MM.1S (cell line): ENCODE results near the gene LRRC3B.

ENCODE experiments used
- DNase-seq: peaks from one replicate; pipeline ENCODE4 v3.0.0-alpha.2; 2015
- H2AFZ ChIP-seq: fragments of 300-600 bp; sonication (generic); 2 replicates; pipeline ENCODE4 v1.6.0; 2016; ENCODE audit warnings: antibody characterized with exemption, low read length
- H3F3A ChIP-seq: fragments of 300-600 bp; sonication (generic); 2 replicates; pipeline ENCODE4 v1.6.1; 2016; ENCODE audit warnings: mild to moderate bottlenecking, antibody characterized with exemption, low read length, moderate library complexity, mixed read lengths; ENCODE audit not compliant: insufficient read depth
- H3K27ac ChIP-seq: fragments of 300-600 bp; sonication (generic); 2 replicates; pipeline ENCODE4 v1.5.1; 2016; ENCODE audit warnings: mild to moderate bottlenecking, low read length
- H3K27me3 ChIP-seq: fragments of 300-600 bp; sonication (generic); replicated peaks from 2 replicates; pipeline ENCODE4 v1.6.0; 2016; ENCODE audit warnings: low read length; ENCODE audit not compliant: insufficient read depth
- H3K36me3 ChIP-seq: fragments of 300-600 bp; sonication (generic); replicated peaks from 2 replicates; pipeline ENCODE4 v1.6.1; 2016; ENCODE audit warnings: mild to moderate bottlenecking, low read length, mixed read lengths; ENCODE audit not compliant: insufficient read depth
- H3K4me1 ChIP-seq: fragments of 300-600 bp; sonication (generic); 2 replicates; pipeline ENCODE4 v1.6.1; 2016; ENCODE audit warnings: low read length, mixed read lengths
- H3K4me2 ChIP-seq: fragments of 300-600 bp; sonication (generic); 2 replicates; pipeline ENCODE4 v1.6.0; 2016; ENCODE audit warnings: low read depth, low read length
- H3K4me3 ChIP-seq: fragments of 300-600 bp; sonication (generic); 2 replicates; pipeline ENCODE4 v1.5.1; 2016; ENCODE audit warnings: low read length, mixed read lengths
- H3K79me2 ChIP-seq: fragments of 300-600 bp; sonication (generic); 2 replicates; pipeline ENCODE4 v1.6.1; 2016; ENCODE audit warnings: mixed run types, low read length, mixed read lengths
- H3K9ac ChIP-seq: fragments of 300-600 bp; sonication (generic); 2 replicates; pipeline ENCODE4 v1.6.1; 2016; ENCODE audit warnings: low read length, mixed read lengths
- H3K9me2 ChIP-seq: fragments of 300-600 bp; sonication (generic); replicated peaks from 2 replicates; pipeline ENCODE4 v1.6.1; 2016; ENCODE audit warnings: mild to moderate bottlenecking, low read length, mixed read lengths; ENCODE audit not compliant: insufficient read depth
- H3K9me3 ChIP-seq: fragments of 300-600 bp; sonication (generic); replicated peaks from 2 replicates; pipeline ENCODE4 v1.6.1; 2016; ENCODE audit warnings: mild to moderate bottlenecking, low read length, mixed read lengths; ENCODE audit not compliant: insufficient read depth
- H4K20me1 ChIP-seq: fragments of 300-600 bp; sonication (generic); 2 replicates; pipeline ENCODE4 v1.6.1; 2016; ENCODE audit warnings: mild to moderate bottlenecking, low read length, moderate library complexity, mixed read lengths; ENCODE audit not compliant: insufficient read depth
- EZH2 ChIP-seq: fragments of 300-600 bp; sonication (generic); optimal IDR thresholded peaks from 2 replicates; pipeline ENCODE3; 2017; ENCODE audit warnings: low read depth, mild to moderate bottlenecking, antibody characterized with exemption, low read length, mixed read lengths
- EZH2phosphoT487 ChIP-seq: fragments of 300-600 bp; sonication (generic); IDR thresholded peaks from 2 replicates; pipeline ENCODE4 v1.6.1; 2018; ENCODE audit warnings: antibody characterized with exemption, low read length
- TF ChIP-seq, protein P1 (sequence below): fragments of 300-600 bp; sonication (generic); IDR thresholded peaks from 2 replicates; pipeline ENCODE4 v1.5.1; 2016; ENCODE audit warnings: antibody characterized with exemption, low read length, mixed read lengths

The LRRC3B gene

DNA sequence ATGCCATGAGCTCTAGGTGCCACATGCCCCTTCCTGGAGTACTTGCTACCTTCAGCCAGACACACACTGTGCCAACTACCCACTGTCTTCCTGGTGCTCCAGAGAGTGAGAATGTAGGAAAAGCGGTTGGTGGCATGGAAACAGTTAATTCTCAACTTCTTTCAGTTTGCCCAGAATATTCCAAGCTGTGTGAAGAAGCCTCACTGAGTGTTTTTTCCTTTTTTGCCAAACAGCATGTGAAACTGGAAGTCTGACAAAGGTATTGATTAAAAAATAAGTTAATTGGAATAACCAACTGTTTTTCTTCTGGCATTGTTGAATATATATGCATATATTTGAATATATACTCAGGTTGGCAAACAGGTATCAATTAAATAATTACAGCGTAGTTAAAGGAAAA lies 52.8 kb downstream of the LRRC3B start:
- Histone ChIP-seq H3K4me3 (no peak overlapping the region), H3K9me2 (no peaks in the 10 kb centered on the region), H3K4me2 (no peak overlapping the region), H4K20me1 (no peaks in the 10 kb centered on the region; the same call in 1 of the 2 replicates), H3K79me2 (no peaks in the 10 kb centered on the region), H3K4me1 (no peaks in the 10 kb centered on the region), H3K36me3 (no peaks in the 10 kb centered on the region), H3F3A (no peaks in the 10 kb centered on the region), H2AFZ (no peak overlapping the region), H3K9ac (no peak overlapping the region), H3K27ac (no peak overlapping the region), H3K9me3 (no peaks in the 10 kb centered on the region), H3K27me3 (no peaks in the 10 kb centered on the region)
- no peak for TF ChIP-seq EZH2
- no peak for DNase-seq

DNA sequence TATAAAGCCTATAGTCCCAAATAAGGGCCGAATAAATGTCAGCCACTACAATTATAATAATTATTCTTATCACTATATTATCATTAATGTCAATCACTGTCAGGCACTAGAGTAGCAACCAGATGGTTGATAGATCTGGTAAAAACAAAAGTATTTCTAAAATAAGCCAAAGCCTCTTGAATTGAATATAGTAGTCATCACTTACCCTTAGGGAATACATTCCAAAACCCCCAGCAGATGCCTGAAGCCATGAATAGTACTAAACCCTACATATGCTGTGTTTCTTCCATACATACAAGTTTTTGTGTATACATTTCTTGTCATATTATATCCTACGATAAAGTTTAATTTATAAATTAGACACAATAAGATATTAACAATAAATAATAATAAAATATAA lies 59.1 kb downstream of the LRRC3B start:
- no peak for DNase-seq
- H3K4me1 ChIP-seq, result no peaks in the 10 kb centered on the region
- no peak overlapping the region for H2AFZ ChIP-seq
- no peaks in the 10 kb centered on the region for H3F3A ChIP-seq
- H3K4me3 ChIP-seq, result no peak overlapping the region
- H3K79me2 ChIP-seq, result no peaks in the 10 kb centered on the region
- H3K9me2 ChIP-seq, result no peaks in the 10 kb centered on the region
- H3K4me2 ChIP-seq, result no peak overlapping the region
- H3K27ac ChIP-seq, result no peak overlapping the region
- TF ChIP-seq EZH2phosphoT487 (no peak), EZH2 (no peak)
- TF ChIP-seq, protein P1, sequence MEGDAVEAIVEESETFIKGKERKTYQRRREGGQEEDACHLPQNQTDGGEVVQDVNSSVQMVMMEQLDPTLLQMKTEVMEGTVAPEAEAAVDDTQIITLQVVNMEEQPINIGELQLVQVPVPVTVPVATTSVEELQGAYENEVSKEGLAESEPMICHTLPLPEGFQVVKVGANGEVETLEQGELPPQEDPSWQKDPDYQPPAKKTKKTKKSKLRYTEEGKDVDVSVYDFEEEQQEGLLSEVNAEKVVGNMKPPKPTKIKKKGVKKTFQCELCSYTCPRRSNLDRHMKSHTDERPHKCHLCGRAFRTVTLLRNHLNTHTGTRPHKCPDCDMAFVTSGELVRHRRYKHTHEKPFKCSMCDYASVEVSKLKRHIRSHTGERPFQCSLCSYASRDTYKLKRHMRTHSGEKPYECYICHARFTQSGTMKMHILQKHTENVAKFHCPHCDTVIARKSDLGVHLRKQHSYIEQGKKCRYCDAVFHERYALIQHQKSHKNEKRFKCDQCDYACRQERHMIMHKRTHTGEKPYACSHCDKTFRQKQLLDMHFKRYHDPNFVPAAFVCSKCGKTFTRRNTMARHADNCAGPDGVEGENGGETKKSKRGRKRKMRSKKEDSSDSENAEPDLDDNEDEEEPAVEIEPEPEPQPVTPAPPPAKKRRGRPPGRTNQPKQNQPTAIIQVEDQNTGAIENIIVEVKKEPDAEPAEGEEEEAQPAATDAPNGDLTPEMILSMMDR, result no peak
- H3K27me3 ChIP-seq, result no peaks in the 10 kb centered on the region
- H3K36me3 ChIP-seq, result no peaks in the 10 kb centered on the region
- H3K9ac ChIP-seq, result no peak overlapping the region
- no peaks in the 10 kb centered on the region for H4K20me1 ChIP-seq
- H3K9me3 ChIP-seq, result no peaks in the 10 kb centered on the region

DNA sequence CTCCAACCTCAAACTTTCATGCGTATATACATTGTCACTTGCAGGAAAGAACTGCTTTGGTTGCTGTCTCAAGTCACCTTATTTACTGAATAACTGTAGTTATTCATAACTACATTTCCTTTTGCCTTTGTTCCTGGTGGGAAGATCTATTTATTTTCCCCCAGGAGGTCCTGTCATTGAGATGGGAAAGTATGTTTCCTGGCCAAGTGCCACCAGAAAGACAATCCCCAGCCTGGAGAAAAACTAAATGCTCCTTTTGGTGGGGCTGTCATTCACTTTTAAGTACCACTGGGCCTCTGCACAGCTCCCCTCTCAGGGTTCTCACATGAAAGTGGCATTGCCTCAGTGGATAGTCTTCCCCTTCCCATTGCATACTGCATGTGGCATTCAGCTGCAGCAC lies 59.8 kb downstream of the LRRC3B start:
- Histone ChIP-seq H3K9me3 (no peaks in the 10 kb centered on the region), H3K4me1 (no peaks in the 10 kb centered on the region), H3K4me2 (no peak overlapping the region), H3F3A (no peaks in the 10 kb centered on the region), H3K36me3 (no peaks in the 10 kb centered on the region), H3K9me2 (no peaks in the 10 kb centered on the region), H3K27me3 (no peaks in the 10 kb centered on the region), H4K20me1 (no peaks in the 10 kb centered on the region), H3K9ac (no peak overlapping the region), H2AFZ (no peak overlapping the region), H3K27ac (no peak overlapping the region), H3K4me3 (no peak overlapping the region), H3K79me2 (no peaks in the 10 kb centered on the region)
- TF ChIP-seq, protein P1, result no peak
- TF ChIP-seq EZH2phosphoT487 (no peak), EZH2 (no peak)
- no peak for DNase-seq

DNA sequence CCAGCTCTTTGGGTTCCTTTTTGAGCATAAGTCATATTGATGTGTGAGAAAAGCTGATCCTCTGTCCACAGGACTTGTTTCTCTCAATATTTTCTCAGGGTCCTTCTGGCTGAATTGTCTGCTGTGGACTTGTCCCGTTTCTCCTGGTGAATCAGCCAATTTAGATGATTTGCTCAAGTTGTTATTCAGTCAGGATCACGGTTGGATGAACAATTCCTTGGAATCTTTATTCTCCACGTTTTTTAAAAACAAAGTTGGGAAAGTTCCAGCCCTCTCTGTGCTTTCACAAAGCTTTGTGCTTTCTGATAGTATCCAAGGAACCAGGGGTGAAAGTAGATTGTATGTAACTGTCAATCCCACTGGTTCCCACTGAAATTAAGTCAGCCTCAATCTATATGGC lies 61.3 kb downstream of the LRRC3B start:
- Histone ChIP-seq H3K4me2 (no peak overlapping the region), H2AFZ (no peak overlapping the region), H3K27ac (no peak overlapping the region), H3K36me3 (no peaks in the 10 kb centered on the region), H3K4me1 (no peaks in the 10 kb centered on the region), H3F3A (no peaks in the 10 kb centered on the region), H3K27me3 (no peaks in the 10 kb centered on the region), H3K79me2 (no peaks in the 10 kb centered on the region), H4K20me1 (no peaks in the 10 kb centered on the region), H3K4me3 (no peak overlapping the region), H3K9me2 (no peaks in the 10 kb centered on the region), H3K9ac (no peak overlapping the region), H3K9me3 (no peaks in the 10 kb centered on the region)
- no peak for TF ChIP-seq EZH2
- TF ChIP-seq EZH2phosphoT487, result no peak
- TF ChIP-seq, protein P1, result no peak
- no peak for DNase-seq
